Neuron (in vitro differentiated cells): Measurements from ENCODE around the gene MAP3K19.
"Not testable (repeated sequence)": the region's sequence is repeated elsewhere in the genome, so short reads cannot be mapped to it uniquely, and the experiment has no call there.

Experiments
- H2AFZ ChIP-seq: one replicate; pipeline ENCODE4 v1.6.1; 2013; ENCODE audit warnings: low read depth, mild to moderate bottlenecking, inconsistent platforms, low read length, moderate library complexity
- H3K27me3 ChIP-seq: one replicate; pipeline ENCODE4 v1.6.1; 2013; ENCODE audit warnings: low read length; ENCODE audit not compliant: insufficient read depth
- H3K36me3 ChIP-seq: one replicate; pipeline ENCODE4 v1.6.1; 2013; ENCODE audit warnings: low read length; ENCODE audit not compliant: insufficient read depth
- H3K4me1 ChIP-seq: one replicate; pipeline ENCODE4 v1.6.1; 2013; ENCODE audit warnings: low read length; ENCODE audit not compliant: insufficient read depth
- H3K4me3 ChIP-seq: 2 replicates; pipeline ENCODE4 v1.5.1; 2013; ENCODE audit warnings: mild to moderate bottlenecking, low read length, moderate library complexity
- H3K9me3 ChIP-seq: one replicate; pipeline ENCODE4 v1.6.1; 2013; ENCODE audit warnings: low read length

MAP3K19 gene

DNA sequence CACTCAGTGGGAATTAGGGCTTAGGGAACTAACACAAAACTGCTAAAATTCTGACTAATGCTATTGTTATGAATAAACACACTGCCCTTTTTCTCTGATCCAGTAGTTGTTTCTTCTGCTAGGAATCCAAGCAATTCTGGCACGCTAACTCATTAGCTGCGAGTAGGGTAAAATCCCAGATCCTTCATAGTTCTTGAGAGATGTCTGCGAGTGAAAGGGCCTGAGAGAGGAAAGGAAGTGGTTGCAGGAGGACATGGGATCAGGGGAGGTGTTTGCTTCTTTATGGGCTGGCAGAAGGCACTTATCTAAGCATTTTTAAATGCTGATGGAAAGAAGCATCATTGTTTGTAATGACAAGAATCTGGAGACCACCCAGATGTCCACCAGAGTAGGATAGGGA, 9.4 kb downstream of the MAP3K19 start:
- Histone ChIP-seq H3K4me3 (no peak overlapping the region), H3K27me3 (no peaks in the 10 kb centered on the region), H3K36me3 (no peaks in the 10 kb centered on the region), H2AFZ (no peak overlapping the region), H3K4me1 (no peaks in the 10 kb centered on the region), H3K9me3 (no peaks in the 10 kb centered on the region)

DNA sequence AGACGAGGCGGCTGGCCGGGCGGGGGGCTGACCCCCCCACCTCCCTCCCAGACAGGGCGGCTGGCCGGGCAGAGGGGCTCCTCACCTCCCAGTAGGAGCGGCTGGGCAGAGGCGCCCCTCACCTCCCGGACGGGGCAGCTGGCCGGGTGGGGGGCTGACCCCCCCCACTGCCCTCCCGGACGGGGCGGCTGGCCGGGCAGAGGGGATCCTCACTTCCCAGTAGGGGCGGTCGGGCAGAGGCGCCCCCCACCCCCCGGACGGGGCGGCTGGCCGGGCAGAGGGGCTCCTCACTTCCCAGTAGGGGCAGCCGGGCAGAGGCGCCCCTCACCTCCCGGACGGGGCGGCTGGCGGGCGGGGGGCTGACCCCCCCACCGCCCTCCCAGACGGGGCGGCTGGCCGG, 14.0 kb downstream of the MAP3K19 start:
- H3K9me3 ChIP-seq, H3K36me3 ChIP-seq, H3K27me3 ChIP-seq, H3K4me3 ChIP-seq, H2AFZ ChIP-seq, H3K4me1 ChIP-seq: not testable (repeated sequence)

DNA sequence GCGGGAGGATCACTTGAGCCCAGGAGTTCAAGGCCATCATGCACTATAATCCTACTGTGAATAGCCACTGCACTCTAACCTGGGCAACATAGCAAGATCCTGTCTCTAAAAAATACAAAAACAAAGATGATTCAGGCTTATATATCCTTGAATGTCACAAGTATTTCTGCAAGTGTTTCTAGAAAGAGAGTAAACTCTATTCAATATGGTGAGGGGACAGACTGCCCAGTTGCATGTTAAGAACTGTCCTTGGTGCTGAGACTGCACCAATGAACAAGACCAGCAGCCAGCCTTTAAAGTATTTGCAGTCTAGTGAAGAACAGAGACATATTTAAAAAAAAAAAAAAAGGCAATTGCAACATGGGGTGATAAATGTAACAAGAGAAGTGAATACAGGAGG, 16.4 kb downstream of the MAP3K19 start:
- no peak overlapping the region for H2AFZ ChIP-seq
- H3K27me3 ChIP-seq, result no peaks in the 10 kb centered on the region
- no peaks in the 10 kb centered on the region for H3K9me3 ChIP-seq
- H3K36me3 ChIP-seq, result no peaks in the 10 kb centered on the region
- no peaks in the 10 kb centered on the region for H3K4me1 ChIP-seq
- no peak overlapping the region for H3K4me3 ChIP-seq

DNA sequence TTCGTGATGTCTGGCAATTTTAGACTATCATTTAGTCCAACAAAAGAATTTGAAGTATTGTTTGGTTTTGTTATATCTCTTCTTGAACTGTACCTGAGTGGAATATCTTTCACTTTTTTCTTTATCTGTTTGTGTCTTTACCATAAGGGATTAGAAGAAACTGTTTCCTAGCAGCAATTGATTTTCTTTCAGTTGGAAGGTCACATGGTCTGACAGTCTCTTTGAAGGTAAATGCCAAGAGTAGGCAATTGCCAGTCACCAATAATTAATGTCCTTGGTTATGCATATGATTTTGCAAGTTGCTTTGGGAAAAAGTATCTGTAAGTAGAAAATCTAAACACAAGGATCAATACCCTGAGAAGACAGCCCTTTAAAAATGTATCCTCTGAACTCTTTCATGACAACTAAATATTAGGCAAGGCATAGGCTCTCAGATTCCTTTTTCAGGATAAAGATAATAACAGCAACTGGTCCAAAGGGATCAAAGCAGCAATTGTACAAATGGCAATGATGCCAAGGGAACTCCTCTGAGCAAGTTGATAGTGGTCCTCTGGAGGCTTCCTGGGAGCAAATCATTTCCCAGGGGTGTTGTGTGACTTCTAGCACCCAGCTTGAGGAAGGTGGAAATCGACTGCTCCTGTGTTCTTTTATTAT, 17.6 kb downstream of the MAP3K19 start:
- Histone ChIP-seq H3K4me3 (no peak overlapping the region), H2AFZ (no peak overlapping the region), H3K36me3 (no peaks in the 10 kb centered on the region), H3K9me3 (no peaks in the 10 kb centered on the region), H3K27me3 (no peaks in the 10 kb centered on the region), H3K4me1 (no peaks in the 10 kb centered on the region)

DNA sequence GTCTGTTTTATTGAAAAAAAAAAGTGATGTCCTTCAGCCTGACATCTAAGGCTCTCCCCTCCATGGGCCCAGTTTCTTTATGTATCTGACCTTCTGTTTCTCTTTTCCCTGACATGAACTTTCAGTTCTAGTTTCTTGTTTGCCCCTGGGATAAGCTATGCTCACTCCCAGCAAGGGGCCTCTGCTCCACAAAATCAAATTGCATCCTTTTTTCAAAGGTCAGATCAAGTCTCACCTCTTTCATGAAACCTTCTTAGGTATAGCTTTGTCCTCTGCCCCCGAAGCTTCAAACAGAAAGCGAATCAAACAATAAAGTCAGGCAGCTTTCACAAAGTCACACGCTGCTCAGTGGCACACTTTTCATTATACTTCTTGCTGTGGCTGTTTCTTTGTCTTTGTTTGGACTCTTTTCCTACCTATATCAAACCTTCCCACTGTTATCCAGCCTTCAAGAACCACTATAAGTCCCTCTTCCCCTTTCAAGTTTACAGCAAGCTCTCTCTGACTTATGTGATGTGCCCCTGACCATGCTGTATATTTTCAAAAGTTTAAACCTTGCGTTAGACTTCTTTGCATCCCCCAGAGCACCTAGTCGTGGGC, 23.3 kb downstream of the MAP3K19 start:
- Histone ChIP-seq H3K27me3 (no peaks in the 10 kb centered on the region), H3K36me3 (no peaks in the 10 kb centered on the region), H3K9me3 (no peaks in the 10 kb centered on the region), H2AFZ (no peak overlapping the region), H3K4me3 (no peak overlapping the region), H3K4me1 (no peaks in the 10 kb centered on the region)

DNA sequence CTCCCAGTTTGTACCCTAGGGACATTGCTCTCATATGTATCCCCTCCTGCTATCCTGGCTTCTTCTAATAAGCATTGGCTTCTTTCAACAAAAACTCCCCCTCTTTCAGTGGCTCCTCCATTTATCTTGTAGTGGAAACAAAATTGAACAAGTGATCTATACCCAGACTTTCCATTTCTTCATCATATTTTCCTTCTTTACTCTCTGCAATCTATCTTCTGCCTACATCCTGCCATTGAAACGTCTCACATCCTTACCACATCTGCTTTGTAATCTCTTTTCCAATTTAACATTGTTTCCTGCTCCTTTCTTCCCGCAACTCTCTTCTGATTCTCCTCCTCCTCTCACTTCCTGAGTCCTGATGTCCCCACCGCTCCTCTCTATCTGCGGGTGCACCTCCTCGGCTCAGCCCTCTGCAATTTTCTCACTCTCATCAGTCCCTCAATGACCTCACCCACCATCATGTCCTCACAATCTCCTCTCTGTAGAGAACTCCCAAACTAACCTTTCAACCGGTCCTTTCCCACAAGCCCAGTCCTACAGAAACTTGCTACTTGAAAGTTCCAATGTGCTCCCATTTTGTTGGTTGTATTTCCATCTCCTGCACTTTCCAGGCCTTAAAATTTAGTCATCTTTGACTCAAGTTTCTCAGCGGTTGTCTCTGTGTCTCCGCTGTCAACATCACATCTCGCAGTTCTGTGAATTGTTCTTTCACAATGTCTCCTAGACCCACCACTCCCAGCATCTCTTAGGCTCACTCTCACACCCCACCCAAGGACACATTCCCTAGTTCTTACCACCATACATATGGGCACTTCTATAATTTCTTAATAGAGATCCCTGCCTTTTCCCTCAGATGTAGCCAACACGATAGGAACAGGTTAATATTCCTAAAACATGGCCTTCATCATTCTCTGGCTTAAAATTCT, 24.0 kb downstream of the MAP3K19 start:
- Histone ChIP-seq H3K4me3 (no peak overlapping the region), H3K9me3 (no peaks in the 10 kb centered on the region), H3K4me1 (no peaks in the 10 kb centered on the region), H3K36me3 (no peaks in the 10 kb centered on the region), H2AFZ (no peak overlapping the region), H3K27me3 (no peaks in the 10 kb centered on the region)

DNA sequence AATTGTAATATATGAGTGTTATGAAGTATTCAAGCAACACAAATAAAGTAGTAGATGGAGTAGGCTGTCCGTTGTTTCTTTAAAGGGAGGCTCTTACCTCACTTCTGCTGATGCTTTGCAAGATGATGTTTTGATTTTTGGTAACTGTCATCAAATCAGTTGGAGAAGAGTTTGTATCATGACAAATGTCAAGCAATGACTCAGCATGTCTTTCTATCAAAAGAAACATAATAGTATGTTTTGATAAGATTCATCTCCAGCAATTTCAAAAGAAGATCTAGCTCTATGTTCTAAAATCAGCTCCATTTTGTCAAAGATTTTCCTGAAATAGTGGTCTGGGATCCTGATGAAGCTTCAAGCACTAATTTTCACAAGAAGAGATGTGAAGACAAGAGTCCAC, 25.6 kb downstream of the MAP3K19 start:
- Histone ChIP-seq H3K4me3 (no peak overlapping the region), H3K36me3 (no peaks in the 10 kb centered on the region), H3K9me3 (no peaks in the 10 kb centered on the region), H3K27me3 (no peaks in the 10 kb centered on the region), H2AFZ (no peak overlapping the region), H3K4me1 (no peaks in the 10 kb centered on the region)

DNA sequence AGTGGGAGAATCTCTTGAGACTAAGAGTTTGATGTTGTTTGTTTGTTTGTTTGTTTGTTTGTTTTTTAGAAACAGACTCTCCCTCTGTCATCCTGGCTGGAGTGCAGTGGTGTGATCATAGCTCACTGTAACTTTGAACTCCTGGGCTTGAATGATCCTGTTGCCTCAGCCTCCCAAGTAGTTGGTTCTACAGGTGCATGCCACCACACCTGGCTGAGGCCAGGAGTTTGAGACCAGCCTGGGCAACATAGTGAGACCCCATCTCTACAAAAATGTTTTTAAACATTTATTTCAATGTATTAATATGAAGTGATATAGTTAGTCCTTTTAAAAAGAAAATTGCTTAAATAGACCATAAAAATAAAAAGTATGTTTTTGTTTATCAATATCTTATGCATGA, 35.6 kb downstream of the MAP3K19 start:
- Histone ChIP-seq H3K4me3 (no peak overlapping the region), H3K9me3 (no peaks in the 10 kb centered on the region), H2AFZ (no peak overlapping the region), H3K4me1 (no peaks in the 10 kb centered on the region), H3K36me3 (no peaks in the 10 kb centered on the region), H3K27me3 (no peaks in the 10 kb centered on the region)

DNA sequence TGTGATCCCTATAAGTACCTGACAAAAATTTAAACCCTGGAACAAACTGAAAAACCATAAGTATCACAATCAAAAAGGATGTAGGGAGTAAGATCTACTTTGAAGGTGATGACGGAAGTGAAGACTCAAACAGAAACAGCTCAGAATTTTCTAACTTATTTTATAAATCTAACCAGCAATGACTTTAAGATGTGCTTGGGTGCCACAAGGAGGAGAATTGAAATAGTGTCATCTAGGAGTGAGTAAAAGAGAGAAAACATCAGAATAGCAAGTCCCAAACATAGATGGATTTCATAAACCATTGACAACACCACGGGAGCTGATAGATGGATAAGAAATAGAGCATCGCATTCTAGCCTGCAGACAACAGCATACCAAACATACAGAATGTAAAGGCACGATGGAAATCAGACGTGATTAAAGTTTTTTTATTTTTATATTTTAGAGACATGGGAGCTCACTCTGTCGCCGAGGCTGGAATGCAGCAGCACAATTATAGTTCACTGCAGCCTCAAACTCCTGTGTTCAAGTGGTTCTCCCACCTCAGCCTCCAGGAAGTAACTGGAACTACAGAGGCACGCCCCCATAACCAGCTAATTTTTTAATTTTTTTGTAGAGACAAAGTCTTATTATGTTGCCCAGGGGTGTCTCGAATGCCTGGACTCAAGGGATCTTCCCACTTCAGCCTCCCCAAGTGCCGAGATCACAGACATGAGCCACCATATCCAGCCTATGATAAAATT, 36.9 kb downstream of the MAP3K19 start:
- no peaks in the 10 kb centered on the region for H3K9me3 ChIP-seq
- no peaks in the 10 kb centered on the region for H3K27me3 ChIP-seq
- H3K36me3 ChIP-seq, result no peaks in the 10 kb centered on the region
- peaks cover 5% of the 10 kb centered on the region for H3K4me1 ChIP-seq
- no peak overlapping the region for H2AFZ ChIP-seq
- H3K4me3 ChIP-seq, result no peak overlapping the region

DNA sequence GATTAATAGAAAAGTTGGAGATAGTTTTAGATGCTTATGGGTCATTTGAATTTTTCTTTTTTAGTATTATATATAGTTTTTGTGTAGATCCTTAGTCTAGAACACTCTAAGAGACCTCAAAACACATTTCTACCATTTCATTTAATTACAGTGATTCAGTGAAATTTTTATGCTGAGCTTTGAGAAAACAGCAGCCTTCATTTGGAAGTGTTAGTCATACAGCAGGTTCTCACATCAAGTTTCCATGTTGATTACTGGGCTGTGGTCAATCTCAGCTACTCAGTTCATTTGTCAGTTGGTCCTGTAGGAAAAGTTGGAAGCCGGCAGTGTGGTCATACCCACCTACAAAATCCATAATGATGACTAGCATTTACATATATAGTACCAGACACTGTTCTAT, 37.9 kb downstream of the MAP3K19 start:
- H3K36me3 ChIP-seq, result no peaks in the 10 kb centered on the region
- H3K27me3 ChIP-seq, result no peaks in the 10 kb centered on the region
- peaks cover 5% of the 10 kb centered on the region for H3K4me1 ChIP-seq
- H2AFZ ChIP-seq, result no peak overlapping the region
- H3K4me3 ChIP-seq, result no peak overlapping the region
- no peaks in the 10 kb centered on the region for H3K9me3 ChIP-seq

DNA sequence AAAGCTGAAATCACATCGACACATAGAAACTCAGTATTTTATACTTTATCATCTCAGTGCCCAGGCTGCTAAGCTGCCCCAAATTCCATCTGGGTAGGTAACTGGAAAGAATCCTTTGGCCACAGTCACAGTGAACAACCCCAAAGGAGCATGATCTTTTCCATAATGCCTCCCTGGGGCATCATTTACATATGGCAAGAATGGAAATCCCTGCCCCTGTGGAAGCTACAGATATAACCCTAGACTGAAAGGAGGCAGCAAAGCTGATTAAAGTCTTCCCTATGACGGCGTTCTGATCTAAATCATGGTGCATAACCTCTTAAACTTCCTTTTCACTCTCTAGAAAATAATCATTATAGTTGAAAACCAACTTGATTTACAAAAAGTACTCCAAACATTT, 41.5 kb downstream of the MAP3K19 start:
- Histone ChIP-seq H3K4me1 (peaks cover 5% of the 10 kb centered on the region), H3K36me3 (no peaks in the 10 kb centered on the region), H3K4me3 (no peak overlapping the region), H3K9me3 (no peaks in the 10 kb centered on the region), H2AFZ (no peak overlapping the region), H3K27me3 (no peaks in the 10 kb centered on the region)

DNA sequence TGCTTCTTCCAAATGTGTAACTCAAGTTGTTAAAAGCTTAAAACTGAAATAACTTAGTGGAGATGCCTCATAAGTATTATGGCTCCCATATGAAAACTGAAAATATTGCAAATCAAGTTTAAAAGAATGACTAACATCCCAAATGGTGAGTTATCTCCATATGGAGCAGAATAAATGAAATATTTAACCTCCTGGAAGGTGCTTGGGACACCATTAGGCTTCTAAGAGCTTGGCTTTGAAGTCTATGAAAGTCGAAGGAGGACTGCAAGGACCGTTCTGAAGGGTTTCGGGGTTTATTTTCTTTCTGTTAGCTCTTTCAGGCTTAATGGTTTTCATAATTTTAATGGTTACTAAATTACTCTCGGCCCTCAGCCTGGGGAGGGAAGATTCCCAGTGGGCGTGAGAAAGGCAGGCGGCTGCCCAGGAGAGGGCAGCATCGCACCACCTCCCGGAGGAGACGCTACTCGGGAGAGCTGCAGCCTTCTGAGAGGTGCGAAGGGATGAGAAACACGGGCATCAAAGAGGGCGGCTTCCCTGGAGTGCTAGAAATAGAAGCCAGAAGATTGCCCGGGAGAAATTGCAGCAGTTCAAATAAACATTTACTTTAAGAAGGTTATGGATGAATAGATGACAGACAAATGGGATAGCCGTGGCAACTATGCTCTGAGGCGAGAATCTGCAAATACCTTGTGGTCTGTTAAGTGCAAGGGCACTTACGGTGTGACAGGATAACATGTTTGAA, 43.1 kb downstream of the MAP3K19 start:
- H3K4me3 ChIP-seq, result no peak overlapping the region
- peaks cover 5% of the 10 kb centered on the region for H3K4me1 ChIP-seq
- no peaks in the 10 kb centered on the region for H3K27me3 ChIP-seq
- H3K36me3 ChIP-seq, result no peaks in the 10 kb centered on the region
- H2AFZ ChIP-seq, result no peak overlapping the region
- no peaks in the 10 kb centered on the region for H3K9me3 ChIP-seq
